ENCODE measurements around the gene CDC42BPB.

CDC42BPB gene

GRCh38 chr14:103001226-103001625 lies 56.1 kb downstream of the CDC42BPB start:
- H3K4me1 ChIP-seq (ENCODE audit: control insufficient read depth, insufficient read depth, low read length): no peaks in the 10 kb centered on the region
- no peak overlapping the region for H3K4me3 ChIP-seq (ENCODE audit: low read depth, low read length)
- no peaks in the 10 kb centered on the region for H3K9me3 ChIP-seq (ENCODE audit: control insufficient read depth, insufficient read depth, low read depth, low read length)
- ChIA-PET POLR2A (no interaction called here), CTCF (no interaction called here)
- peaks cover 3 to 63% of the 10 kb centered on the region in 2 experiments; a peak in 2 of 3 replicates for H3K36me3 ChIP-seq (ENCODE audit: control insufficient read depth in 2 of 2, insufficient read depth in 1 of 2, low read length in 2 of 2)
- H3K27ac ChIP-seq (ENCODE audit: extremely low read depth, low read depth, low read length): no peak overlapping the region
- TF ChIP-seq ZSCAN18 (tag by site-specific recombination; IDR thresholded peaks at IDR 0.05) (no peak), PRDM1 (tag by site-specific recombination; IDR thresholded peaks at IDR 0.05) (no peak), ZNF701 (tag by site-specific recombination; IDR thresholded peaks at IDR 0.05) (no peak), ZNF510 (tag by site-specific recombination; IDR thresholded peaks at IDR 0.05; ENCODE audit: insufficient replicate concordance) (no peak), REST (tag by site-specific recombination; IDR thresholded peaks at IDR 0.05) (no peak), ZNF473 (tag by site-specific recombination; IDR thresholded peaks at IDR 0.05) (no peak), ZNF266 (tag by site-specific recombination; IDR thresholded peaks at IDR 0.05; ENCODE audit: low read depth) (no peak), ZNF561 (tag by site-specific recombination; IDR thresholded peaks at IDR 0.05; ENCODE audit: borderline replicate concordance) (no peak)

GRCh38 chr14:103000291-103000921 lies 56.9 kb downstream of the CDC42BPB start:
- Histone ChIP-seq H3K27ac (ENCODE audit: extremely low read depth, low read depth, low read length) (no peak overlapping the region), H3K4me3 (ENCODE audit: low read depth, low read length) (no peak overlapping the region), H3K4me1 (ENCODE audit: control insufficient read depth, insufficient read depth, low read length) (no peaks in the 10 kb centered on the region), H3K9me3 (ENCODE audit: control insufficient read depth, insufficient read depth, low read depth, low read length) (no peaks in the 10 kb centered on the region), H3K36me3 (ENCODE audit: control insufficient read depth in 2 of 2, insufficient read depth in 1 of 2, low read length in 2 of 2) (peaks cover 3 to 63% of the 10 kb centered on the region in 2 experiments; a peak in 2 of 3 replicates)
- CTCF ChIA-PET: interaction anchor here (1.0 kb wide), 1 partner anchor 22 kb away, joined by 5 read pairs; no protein-coding TSS in a partner anchor
- POLR2A ChIA-PET: no interaction called here
- TF ChIP-seq ZNF362 (tag by site-specific recombination; IDR thresholded peaks at IDR 0.05) (no peak), HOXC10 (CRISPR knock-in tag; IDR thresholded peaks at IDR 0.05) (no peak), ZSCAN5A (tag by site-specific recombination; IDR thresholded peaks at IDR 0.05) (no peak), ZNF830 (tag by site-specific recombination; IDR thresholded peaks at IDR 0.05; ENCODE audit: low read depth) (no peak), ZNF600 (tag by site-specific recombination; IDR thresholded peaks at IDR 0.05) (no peak), INSM2 (tag by site-specific recombination; IDR thresholded peaks at IDR 0.05) (no peak), HOXD13 (CRISPR knock-in tag; IDR thresholded peaks at IDR 0.05; ENCODE audit: borderline replicate concordance) (no peak), ZNF596 (tag by site-specific recombination; IDR thresholded peaks at IDR 0.05) (no peak), ZNF560 (tag by site-specific recombination; IDR thresholded peaks at IDR 0.05; ENCODE audit: borderline replicate concordance) (no peak), ZNF169 (tag by site-specific recombination; IDR thresholded peaks at IDR 0.05) (no peak), CTCF (tag by site-specific recombination; IDR thresholded peaks at IDR 0.05) (no peak), PRDM4 (tag by site-specific recombination; IDR thresholded peaks at IDR 0.05) (no peak)
